ENCODE results near the gene RBPJL.

Gene RBPJL

DNA sequence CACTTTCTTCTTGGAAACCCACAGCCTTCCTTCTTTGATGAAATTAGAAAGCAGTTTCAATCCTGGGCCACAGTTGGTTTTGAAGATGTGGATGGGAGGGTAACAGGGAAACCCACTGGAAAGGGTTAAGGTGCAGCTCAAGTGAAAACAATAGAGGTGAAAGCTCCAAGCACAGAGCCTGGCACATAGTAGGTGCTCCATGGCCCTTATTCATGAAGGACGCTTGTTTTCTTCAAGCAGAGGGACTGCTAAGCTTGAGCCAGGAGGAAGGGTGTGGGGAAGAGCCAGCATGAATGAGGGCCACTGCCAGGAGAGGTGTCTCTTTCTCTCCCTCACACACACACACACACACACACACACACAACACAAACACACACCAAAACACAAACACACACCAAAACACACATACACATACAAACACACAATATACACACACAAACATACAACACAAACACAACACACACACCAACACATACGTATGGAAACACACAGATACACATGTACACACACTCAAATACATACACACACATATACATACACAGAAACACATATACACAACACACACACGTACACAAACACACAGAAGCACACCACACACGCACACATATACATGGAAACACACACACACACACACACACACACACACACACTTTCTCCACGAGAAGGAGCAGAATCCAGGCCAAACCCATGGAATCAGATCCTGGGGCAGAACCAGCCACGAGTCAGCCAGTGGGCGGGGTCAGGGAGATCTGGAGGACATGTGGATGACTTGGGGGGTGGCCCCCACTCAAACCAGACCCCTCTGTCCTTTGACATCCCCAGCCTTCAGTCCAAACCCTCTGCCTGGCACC lies 23.7 kb upstream of the RBPJL start:
- no peak overlapping the region for H3K4me3 Mint-ChIP-seq
- H3K27me3 Mint-ChIP-seq (ENCODE audit: low read depth, poor library complexity), result peaks cover 43% of the 10 kb centered on the region
- no peak overlapping the region for H3K27ac Mint-ChIP-seq
- TF ChIP-seq, protein P1, sequence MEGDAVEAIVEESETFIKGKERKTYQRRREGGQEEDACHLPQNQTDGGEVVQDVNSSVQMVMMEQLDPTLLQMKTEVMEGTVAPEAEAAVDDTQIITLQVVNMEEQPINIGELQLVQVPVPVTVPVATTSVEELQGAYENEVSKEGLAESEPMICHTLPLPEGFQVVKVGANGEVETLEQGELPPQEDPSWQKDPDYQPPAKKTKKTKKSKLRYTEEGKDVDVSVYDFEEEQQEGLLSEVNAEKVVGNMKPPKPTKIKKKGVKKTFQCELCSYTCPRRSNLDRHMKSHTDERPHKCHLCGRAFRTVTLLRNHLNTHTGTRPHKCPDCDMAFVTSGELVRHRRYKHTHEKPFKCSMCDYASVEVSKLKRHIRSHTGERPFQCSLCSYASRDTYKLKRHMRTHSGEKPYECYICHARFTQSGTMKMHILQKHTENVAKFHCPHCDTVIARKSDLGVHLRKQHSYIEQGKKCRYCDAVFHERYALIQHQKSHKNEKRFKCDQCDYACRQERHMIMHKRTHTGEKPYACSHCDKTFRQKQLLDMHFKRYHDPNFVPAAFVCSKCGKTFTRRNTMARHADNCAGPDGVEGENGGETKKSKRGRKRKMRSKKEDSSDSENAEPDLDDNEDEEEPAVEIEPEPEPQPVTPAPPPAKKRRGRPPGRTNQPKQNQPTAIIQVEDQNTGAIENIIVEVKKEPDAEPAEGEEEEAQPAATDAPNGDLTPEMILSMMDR (IDR thresholded peaks at IDR 0.05), result no peak
- H3K9me3 Mint-ChIP-seq, result no peaks in the 10 kb centered on the region
- no peaks in the 10 kb centered on the region for H3K36me3 Mint-ChIP-seq (ENCODE audit: low read depth)
- DNase-seq, result no peak
- no peaks in the 10 kb centered on the region for H3K4me1 Mint-ChIP-seq

DNA sequence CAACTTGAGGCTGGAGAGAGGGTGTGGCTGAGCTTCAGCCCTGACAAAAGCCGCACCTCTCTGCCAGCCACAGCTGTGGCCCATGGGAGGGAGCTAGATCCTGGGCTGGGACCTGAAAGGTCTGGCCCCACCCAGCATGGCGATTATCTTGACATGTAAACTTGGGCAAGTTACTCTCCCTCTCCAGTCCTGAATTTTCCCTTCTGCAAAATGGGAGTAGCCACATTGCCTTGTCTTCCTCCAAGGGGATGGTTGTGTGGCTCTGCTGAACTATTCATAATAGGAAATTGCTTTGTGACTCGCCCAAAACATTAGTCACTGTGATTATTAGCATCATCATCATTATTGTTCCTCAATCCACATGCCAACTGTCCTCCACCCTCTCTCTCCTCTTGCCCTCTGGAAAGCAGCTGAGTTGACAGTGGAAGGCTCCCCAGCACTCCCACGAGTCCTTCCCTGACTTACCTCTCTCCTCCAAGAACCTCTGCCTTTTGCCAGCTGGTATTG lies 23.0 kb upstream of the RBPJL start:
- Mint-ChIP-seq H3K9me3 (no peaks in the 10 kb centered on the region), H3K4me3 (no peak overlapping the region), H3K27me3 (ENCODE audit: low read depth, poor library complexity) (peaks cover 44% of the 10 kb centered on the region), H3K36me3 (ENCODE audit: low read depth) (no peaks in the 10 kb centered on the region), H3K4me1 (no peaks in the 10 kb centered on the region), H3K27ac (no peak overlapping the region)
- TF ChIP-seq, protein P1 (IDR thresholded peaks at IDR 0.05), result no peak
- no peak for DNase-seq

GRCh38 chr20:45288376-45288775 lies 18.3 kb upstream of the RBPJL start:
- Mint-ChIP-seq H3K27me3 (ENCODE audit: low read depth, poor library complexity) (peaks cover 57% of the 10 kb centered on the region), H3K27ac (no peak overlapping the region), H3K4me3 (no peak overlapping the region), H3K36me3 (ENCODE audit: low read depth) (no peaks in the 10 kb centered on the region), H3K4me1 (peaks cover 21% of the 10 kb centered on the region), H3K9me3 (no peaks in the 10 kb centered on the region)
- no peak for DNase-seq
- TF ChIP-seq, protein P1 (IDR thresholded peaks at IDR 0.05), result no peak

DNA sequence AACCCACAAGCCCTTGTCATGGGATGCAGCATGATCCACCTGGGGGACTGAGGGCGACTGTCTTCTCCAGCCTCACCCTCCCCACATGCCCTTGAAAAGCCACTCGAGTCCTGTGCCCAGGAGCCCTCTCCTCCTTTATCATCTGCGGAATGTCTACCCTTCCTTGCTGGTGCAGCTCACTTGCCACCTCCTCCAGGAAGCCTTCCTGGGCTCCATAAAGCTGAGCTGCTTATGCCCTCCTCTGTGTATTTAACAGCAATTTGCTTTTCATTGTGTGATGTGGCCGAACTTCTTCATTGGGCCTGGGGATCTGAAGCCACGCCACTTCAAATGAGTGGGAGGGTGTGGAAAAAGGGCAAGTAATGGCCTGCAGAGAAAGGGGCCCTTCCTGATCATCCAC lies 17.8 kb upstream of the RBPJL start:
- H3K4me3 Mint-ChIP-seq, result no peak overlapping the region
- peaks cover 56% of the 10 kb centered on the region for H3K27me3 Mint-ChIP-seq (ENCODE audit: low read depth, poor library complexity)
- TF ChIP-seq, protein P1 (IDR thresholded peaks at IDR 0.05), result no peak
- H3K36me3 Mint-ChIP-seq (ENCODE audit: low read depth), result no peaks in the 10 kb centered on the region
- H3K4me1 Mint-ChIP-seq, result peaks cover 21% of the 10 kb centered on the region
- DNase-seq, result no peak
- H3K27ac Mint-ChIP-seq, result no peak overlapping the region
- H3K9me3 Mint-ChIP-seq, result peaks cover 2% of the 10 kb centered on the region

- no peak for DNase-seq
- TF ChIP-seq, protein P1 (IDR thresholded peaks at IDR 0.05), result no peak
- Mint-ChIP-seq H3K36me3 (ENCODE audit: low read depth) (no peaks in the 10 kb centered on the region), H3K27ac (no peak overlapping the region), H3K27me3 (ENCODE audit: low read depth, poor library complexity) (peaks cover 55% of the 10 kb centered on the region), H3K9me3 (peaks cover 13% of the 10 kb centered on the region), H3K4me3 (no peak overlapping the region), H3K4me1 (peaks cover 21% of the 10 kb centered on the region)
Measured at GRCh38 chr20:45289942-45290676, 16.5 kb upstream of the RBPJL start.

Data from nephron progenitor cell (in vitro differentiated cells).